GM18499 (cell line): Measurements from ENCODE around the gene MESD.

Source experiments
- ATAC-seq: cut with Tn5 transposase; IDR thresholded peaks from one replicate; pipeline ENCODE4 v1.9.1; 2021; ENCODE audit warnings: moderate number of reproducible peaks; ENCODE audit not compliant: insufficient read depth, unreplicated experiment

MESD gene

DNA sequence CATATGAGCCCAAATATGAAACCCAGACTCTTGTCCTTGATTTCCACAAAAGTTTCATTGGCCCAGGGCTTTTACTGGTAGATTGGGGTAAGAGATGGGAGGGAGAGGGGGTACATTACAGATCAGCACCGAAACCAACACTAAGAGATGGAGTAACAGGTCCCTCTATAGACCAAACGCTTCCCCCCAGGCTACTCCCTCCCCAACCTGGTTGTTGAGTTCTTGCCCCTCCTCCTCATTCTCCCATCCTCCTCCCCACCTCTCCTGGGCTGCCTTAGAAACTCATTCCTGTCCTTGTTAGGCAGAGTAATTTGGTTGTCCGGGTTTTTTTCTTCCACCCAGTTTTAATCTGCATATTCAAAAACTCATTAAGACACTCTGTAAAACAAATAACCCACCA is 74.1 kb downstream of the MESD start:
- no peak for ATAC-seq

DNA sequence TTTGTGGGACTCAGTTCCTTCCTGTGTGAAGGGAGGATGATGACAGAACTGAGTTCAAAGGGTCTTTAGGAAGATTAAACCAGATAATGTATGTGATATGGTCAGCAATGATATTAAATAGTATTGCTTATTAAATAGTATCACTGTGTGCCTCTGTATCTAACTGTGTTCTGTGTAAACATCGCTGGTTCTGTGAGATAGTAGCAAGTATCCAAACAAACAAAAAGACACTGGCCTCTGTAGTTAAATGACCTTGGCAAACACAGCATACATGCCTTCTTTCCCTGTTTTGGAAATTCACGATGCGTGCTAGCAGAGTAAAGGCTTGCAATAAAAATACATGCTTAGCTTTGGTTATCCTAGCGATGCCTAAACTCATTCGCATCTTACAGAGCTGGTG is 76.1 kb downstream of the MESD start:
- no peak for ATAC-seq

DNA sequence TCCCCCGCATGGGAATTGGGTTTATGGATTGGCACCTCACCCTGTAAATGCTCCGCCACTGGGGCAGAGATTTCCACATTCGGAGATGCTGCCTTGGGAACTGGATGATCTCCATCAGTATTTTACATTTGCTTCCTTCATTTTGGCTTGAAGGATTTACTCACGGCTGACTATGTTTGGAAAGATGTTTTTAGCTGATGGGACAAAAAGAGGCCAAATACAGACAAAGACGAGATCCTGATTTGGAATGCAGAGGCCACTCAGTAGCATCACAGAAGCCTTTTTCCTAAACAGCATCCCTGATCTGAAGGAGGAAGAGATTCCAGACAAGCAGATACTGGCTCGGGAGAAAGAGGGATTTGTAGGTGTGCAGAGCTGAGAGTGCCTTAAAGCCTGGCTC is 76.9 kb downstream of the MESD start:
- ATAC-seq = no peak

DNA sequence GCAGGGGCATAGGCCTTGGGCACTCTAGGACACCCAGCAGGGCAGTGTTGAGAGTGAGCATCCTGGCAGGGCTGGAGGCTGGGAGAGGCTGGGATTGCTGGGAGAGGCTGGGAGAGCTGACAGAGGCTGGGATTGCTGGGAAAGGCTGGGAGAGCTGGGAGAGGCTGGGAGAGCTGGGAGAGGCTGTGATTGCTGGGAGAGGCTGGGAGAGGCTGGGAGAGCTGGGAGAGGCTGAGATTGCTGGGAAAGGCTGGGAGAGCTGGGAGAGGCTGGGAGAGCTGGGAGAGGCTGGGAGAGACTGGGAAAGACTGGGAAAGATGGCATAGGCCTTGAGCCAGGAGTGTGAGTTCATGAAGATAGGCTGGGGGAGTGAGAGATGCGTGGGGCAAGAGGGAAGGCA is 77.8 kb downstream of the MESD start:
- ATAC-seq = no peak

DNA sequence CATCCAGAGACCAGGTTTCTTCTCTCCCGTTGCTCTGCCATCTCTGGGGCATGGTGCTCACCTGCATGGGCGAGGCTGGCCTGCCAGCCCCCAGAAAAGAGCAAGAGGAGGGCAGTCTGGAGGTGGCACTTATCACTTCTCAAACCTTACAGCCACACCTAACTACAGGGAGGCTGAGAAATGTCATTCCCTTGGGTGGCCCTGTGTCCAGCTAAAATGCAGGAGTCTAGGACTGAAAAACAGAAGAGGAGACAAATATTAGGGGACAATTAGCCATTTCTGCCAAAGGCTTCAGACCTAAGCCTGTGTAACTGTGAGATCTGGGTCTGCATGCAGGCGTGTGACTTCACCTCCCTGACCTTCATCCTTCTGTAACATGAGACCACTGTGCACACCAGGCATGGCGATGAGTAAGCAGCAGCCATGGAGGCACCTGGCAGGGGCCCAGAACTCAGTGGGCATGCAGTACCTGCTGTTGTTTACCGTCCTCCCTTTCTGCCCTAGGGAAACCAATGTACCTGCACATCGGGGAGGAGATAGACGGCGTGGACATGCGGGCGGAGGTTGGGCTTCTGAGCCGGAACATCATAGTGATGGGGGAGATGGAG is 83.4 kb downstream of the MESD start:
- ATAC-seq = no peak

DNA sequence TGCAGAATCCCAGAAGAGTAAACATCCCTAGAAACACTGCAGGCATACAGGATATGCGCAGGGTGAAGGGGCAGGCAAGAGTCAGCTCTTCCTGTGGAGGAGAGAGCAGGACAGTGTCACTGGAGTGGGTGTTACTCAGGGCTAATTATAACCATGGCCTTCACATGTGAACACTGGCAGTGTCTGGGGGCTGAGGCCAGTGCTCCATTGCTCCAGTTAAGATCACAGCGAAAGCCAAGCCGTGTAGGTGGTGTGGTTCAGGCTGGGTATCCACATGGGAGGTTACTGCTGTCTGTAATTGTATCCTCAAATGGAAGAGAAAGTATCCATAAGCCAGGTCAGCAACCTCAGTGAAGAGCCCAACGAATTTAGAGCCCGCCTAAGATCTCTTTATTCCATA is 84.6 kb downstream of the MESD start:
- ATAC-seq = no peak

DNA sequence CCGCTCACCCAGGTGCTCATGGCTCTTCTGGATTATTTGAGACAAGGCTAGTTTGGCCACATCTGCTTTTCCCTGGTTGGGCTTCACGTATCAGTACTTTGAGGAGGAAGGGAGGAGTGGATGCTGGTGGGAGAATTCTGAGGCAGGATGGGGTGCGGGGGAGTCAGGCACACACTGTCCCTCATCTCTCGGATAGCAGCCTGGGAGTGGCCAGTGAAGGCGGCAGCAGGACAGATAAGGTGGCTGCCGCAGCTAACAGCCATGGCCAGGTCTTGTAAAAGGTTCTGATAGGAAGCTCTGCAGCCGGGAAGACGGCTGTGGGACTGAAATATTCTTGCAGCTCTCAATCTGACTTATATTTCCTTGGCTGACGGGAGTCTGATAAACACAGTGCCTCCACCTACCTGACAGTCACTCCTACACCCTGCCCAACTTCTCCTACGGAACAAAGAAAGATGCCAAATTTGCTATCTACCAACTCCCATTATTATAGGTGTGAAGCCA is 87.3 kb downstream of the MESD start:
- ATAC-seq = no peak

DNA sequence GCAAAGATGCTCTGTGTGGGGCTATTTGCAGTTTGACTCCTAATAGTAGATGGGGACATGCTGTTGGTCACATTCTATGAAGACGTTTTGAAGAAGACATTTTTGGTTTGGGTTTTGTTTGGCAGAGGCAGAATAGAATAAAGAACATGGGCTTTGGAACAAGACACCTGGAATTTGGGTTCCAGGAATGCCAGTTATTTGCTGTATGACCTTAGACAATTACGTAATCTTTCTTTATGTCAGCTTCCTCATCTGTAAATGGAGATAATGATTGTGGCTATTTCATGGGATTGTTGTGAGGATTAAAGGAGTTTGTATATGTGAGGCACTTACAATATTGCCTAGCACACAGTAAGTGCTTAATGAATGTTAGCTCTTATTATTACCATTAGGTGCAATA is 91.6 kb downstream of the MESD start:
- ATAC-seq = no peak
